Spinal cord (tissue), 10 donors: Measurements from ENCODE around the gene PARP2. TPM values are rescaled to one million over a fixed set of nuclear protein-coding genes. Genes with fewer than 3 reads are reported as not detected.

Experiments
- DNase-seq, 6 donors: peaks; one replicate each; pipeline versions ENCODE4 v3.0.0 to v3.0.0-alpha.2; 2013 to 2015; ENCODE audit warnings: low spot score in 6 of 6, low read depth in 4 of 6
- H3K27ac ChIP-seq: one replicate; pipeline ENCODE4 v1.5.1; 2013; ENCODE audit warnings: low read depth, low read length, control low read depth
- H3K27me3 ChIP-seq: one replicate; pipeline ENCODE4 v1.6.1; 2013; ENCODE audit warnings: low read length; ENCODE audit not compliant: control insufficient read depth, insufficient read depth
- H3K36me3 ChIP-seq: one replicate; pipeline ENCODE4 v1.6.1; 2013; ENCODE audit warnings: low read length; ENCODE audit not compliant: control insufficient read depth, insufficient read depth
- H3K4me1 ChIP-seq: one replicate; pipeline ENCODE4 v1.6.1; 2013; ENCODE audit warnings: low read length; ENCODE audit not compliant: control insufficient read depth, insufficient read depth
- H3K4me3 ChIP-seq: one replicate; pipeline ENCODE4 v1.5.1; 2013; ENCODE audit warnings: low read depth, low read length, control low read depth
- H3K9me3 ChIP-seq: one replicate; pipeline ENCODE4 v1.6.1; 2013; ENCODE audit warnings: low read length; ENCODE audit not compliant: control insufficient read depth, insufficient read depth
- WGBS: methylation state at CpG from one replicate; pipeline ENCODE4 v1.1.5; 2013; ENCODE audit warnings: missing lambda C conversion rate; ENCODE audit not compliant: insufficient coverage; 5-methylcytosine and 5-hydroxymethylcytosine counted together
- long read RNA-seq, 4 donors: transcript quantifications; one replicate each; lab custom pipeline, GENCODE V29; 2026
- polyA plus RNA-seq, 2 donors: library from polyadenylated mRNA; unstranded; fragments of 120-200 nt; gene quantifications; one replicate each; pipeline ENCODE4 v1.2.1, GENCODE V29; 2013; ENCODE audit not compliant: insufficient read length in 2 of 2
- total RNA-seq, 2 donors: library from RNA; depleted of rRNA in 1 of 2; stranded (reverse); fragments of 120-200 nt in 1 of 2; fragments of >200 nt in 1 of 2; gene quantifications; one replicate each; pipeline versions ENCODE4 v1.2.3 to v1.2.4, GENCODE V29; 2013 to 2014
- donor health status: healthy.

Gene PARP2, protein sequence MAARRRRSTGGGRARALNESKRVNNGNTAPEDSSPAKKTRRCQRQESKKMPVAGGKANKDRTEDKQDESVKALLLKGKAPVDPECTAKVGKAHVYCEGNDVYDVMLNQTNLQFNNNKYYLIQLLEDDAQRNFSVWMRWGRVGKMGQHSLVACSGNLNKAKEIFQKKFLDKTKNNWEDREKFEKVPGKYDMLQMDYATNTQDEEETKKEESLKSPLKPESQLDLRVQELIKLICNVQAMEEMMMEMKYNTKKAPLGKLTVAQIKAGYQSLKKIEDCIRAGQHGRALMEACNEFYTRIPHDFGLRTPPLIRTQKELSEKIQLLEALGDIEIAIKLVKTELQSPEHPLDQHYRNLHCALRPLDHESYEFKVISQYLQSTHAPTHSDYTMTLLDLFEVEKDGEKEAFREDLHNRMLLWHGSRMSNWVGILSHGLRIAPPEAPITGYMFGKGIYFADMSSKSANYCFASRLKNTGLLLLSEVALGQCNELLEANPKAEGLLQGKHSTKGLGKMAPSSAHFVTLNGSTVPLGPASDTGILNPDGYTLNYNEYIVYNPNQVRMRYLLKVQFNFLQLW
- total RNA-seq (10 to 100 TPM; 20.4 to 29.5 TPM), polyA plus RNA-seq (10 to 100 TPM; 66.2 to 66.5 TPM)
- long read RNA-seq, donor 1, transcript PARP2-202 (16 exons, 1,881 nt): major isoform, 16 of 16 reads
- long read RNA-seq, donor 1, partial matches to known transcripts: 0 of 16 reads
- long read RNA-seq, donor 1, other reads (novel, unspliced or antisense): 0 of 16 reads
- long read RNA-seq, donor 2, partial matches to known transcripts: 0 of 2 reads
- long read RNA-seq, donor 2, other reads (novel, unspliced or antisense): 0 of 2 reads
- long read RNA-seq, donor 3, transcript PARP2-202 (16 exons, 1,881 nt): major isoform, 5 of 5 reads
- long read RNA-seq, donor 3, partial matches to known transcripts: 0 of 5 reads
- long read RNA-seq, donor 3, other reads (novel, unspliced or antisense): 0 of 5 reads
- long read RNA-seq, donor 4, partial matches to known transcripts: 8 of 11 reads
- long read RNA-seq, donor 4, other reads (novel, unspliced or antisense): 0 of 11 reads

DNA sequence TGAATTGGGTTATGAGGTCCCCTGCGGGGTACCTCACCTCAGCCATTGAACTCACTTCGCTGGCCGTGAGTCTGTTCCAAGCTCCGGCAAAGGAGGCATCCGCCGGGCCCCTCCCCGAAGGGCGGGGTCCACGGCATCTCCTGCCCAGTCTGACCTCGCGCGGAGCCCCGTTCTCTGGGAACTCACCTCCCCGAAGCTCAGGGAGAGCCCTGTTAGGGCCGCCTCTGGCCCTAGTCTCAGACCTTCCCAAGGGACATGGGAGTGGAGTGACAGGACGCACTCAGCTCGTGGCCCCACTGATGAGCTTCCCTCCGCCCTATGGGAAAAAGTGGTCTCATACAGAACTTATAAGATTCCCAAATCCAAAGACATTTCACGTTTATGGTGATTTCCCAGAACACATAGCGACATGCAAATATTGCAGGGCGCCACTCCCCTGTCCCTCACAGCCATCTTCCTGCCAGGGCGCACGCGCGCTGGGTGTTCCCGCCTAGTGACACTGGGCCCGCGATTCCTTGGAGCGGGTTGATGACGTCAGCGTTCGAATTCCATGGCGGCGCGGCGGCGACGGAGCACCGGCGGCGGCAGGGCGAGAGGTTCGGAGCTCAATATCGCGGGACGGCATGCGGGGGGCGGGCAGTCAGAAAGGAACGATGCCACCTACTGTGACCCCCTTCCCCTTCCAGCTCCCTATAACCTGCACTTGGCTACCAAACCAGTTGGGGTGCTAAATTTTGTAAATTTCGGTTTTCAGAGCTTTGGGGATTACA is at the start of gene PARP2:
PARP2 (plus strand) TSS at position 544 of the 770 bp plus-strand sequence; CDS start at position 551, 7 bp downstream.
- H3K27ac ChIP-seq: peak within 1 kb of the TSS; percentile 82
- WGBS: 0% methylated on average over 48 of the region's 50 CpGs
- H3K36me3 ChIP-seq: peaks cover 15% of the 10 kb centered on the region
- H3K4me3 ChIP-seq: peak within 1 kb of the TSS; percentile 73
- DNase-seq: peak; percentile 99 to 100 (median 100)
- H3K27me3 ChIP-seq: no peaks in the 10 kb centered on the region
- no peaks in the 10 kb centered on the region for H3K9me3 ChIP-seq
- peaks cover 5% of the 10 kb centered on the region for H3K4me1 ChIP-seq

DNA sequence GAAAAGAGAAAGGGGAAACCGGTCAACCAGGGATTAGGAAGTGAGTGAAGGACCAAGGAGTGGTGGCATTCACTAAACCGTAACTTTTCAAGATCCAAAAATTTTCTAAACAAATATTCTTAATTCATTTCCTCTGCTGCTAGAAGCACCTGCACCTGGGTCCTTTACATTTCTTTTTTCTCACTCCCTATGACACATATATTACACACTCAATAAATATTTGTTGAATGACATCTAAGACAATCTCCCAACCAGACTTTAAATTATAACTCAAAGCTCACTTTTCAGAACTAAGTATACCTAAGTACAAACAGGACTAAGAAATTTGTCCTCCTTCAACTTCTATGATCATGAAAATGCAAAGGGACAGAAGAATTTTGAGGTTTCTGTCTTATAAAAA is 48.8 kb upstream of the PARP2 start:
- H3K27ac ChIP-seq: no peak overlapping the region
- no peaks in the 10 kb centered on the region for H3K9me3 ChIP-seq
- no peaks in the 10 kb centered on the region for H3K4me1 ChIP-seq
- peaks cover 49% of the 10 kb centered on the region for H3K36me3 ChIP-seq
- WGBS: no CpG with 5 or more reads among the region's 2 CpGs
- no peak overlapping the region for H3K4me3 ChIP-seq
- no peaks in the 10 kb centered on the region for H3K27me3 ChIP-seq
- DNase-seq: no peak

DNA sequence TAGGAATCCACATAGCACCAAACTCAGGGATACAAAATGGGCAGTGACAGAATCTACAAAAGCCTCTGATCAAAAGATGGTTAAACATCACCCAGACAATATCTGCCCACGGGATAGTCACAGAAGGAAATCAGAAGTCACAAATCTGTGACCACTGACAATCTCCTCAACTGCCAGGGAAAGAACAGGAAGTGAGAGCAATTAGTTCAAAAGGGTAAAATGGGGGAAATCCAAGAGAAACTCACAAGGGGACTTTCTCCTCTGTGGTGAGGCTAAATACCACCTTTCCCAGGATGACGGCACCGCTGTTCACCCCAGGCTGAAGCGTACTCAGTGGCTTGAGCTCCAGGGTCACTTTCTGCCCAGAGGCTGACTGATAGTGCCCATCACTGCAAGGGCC is 48.4 kb upstream of the PARP2 start:
- H3K36me3 ChIP-seq: peaks cover 51% of the 10 kb centered on the region
- H3K27me3 ChIP-seq: no peaks in the 10 kb centered on the region
- 98% methylated on average over 3 of the region's 4 CpGs for WGBS
- no peak for DNase-seq
- H3K4me1 ChIP-seq: no peaks in the 10 kb centered on the region
- H3K4me3 ChIP-seq: no peak overlapping the region
- H3K27ac ChIP-seq: no peak overlapping the region
- H3K9me3 ChIP-seq: no peaks in the 10 kb centered on the region

DNA sequence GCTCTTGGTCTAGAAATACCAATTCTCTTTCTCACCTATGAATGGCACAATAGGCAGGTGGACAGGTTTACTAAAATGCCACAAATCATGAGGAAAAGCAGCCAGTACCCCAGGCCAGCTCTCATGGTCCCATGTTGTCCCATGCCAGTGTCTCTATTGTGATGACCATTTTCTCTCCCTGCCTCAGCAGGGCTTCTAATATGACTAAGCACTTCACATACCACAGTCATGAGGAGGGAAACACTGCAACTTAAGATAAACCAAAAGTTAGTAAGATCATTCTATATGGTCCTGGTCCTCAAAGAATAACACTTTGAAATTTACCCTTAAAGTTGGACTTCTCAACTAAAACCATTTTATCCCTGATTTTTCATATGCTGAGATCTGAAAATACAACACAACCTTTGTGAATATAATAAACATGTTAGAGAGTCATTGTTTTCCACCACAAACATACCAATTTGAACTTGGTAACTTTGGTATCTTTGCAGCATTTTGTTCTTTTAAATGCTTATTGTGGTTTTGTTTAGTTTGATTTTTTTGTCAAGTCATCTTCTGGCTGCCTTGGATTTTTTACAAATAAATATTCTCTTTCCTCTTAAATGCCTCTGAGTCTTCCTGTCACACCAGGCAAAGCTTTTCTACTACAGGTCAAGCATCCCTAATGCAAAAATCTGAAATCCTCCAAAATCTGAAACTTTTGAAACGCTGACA is 41.2 kb upstream of the PARP2 start:
- Histone ChIP-seq H3K36me3 (peaks cover 20% of the 10 kb centered on the region), H3K27ac (no peak overlapping the region), H3K4me3 (no peak overlapping the region), H3K27me3 (no peaks in the 10 kb centered on the region), H3K9me3 (no peaks in the 10 kb centered on the region), H3K4me1 (no peaks in the 10 kb centered on the region)
- no CpG with 5 or more reads among the region's 1 CpG for WGBS
- no peak for DNase-seq

DNA sequence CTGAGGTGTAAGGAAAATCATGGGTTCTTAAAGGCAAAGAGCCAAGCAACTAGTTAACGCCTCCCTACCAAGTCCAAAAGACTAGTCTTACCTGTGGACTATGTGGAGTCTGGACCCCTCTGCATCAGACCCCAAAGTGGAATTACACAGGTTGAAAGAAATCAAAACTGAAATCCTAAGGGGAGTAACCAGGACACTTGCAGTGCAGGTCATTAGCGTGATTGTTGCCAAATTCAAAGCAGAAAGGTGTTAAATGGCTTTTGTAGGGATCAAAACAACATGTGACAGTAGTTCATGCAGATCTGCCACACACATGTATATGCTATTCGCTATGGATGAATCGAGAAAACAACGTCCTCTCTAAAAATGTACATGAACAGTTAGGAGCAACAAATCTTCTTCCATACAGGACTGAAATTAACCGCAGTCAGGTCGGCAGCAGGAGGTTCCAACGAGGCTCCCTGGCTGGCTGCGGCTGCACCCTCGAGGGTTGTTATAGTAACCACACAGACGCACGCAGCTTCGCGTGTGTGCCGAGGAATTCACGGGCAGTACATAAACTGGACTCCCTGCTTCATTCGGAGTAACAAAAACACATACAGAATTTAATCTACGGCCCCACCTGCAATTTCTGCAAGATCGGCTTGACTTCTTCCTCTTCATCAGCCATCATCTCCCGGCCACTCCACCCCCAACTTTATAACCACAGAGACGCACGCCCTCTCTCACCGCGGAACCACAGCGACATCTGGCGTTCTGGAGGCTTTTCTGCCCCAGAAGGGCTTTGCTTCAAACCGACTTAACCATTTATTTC is 38.0 kb upstream of the PARP2 start, which contains the start of gene TTC5:
TTC5 (minus strand) TSS at position 687 of the 814 bp plus-strand sequence; CDS start at position 673, 14 bp downstream.
- H3K36me3 ChIP-seq: peaks cover 2% of the 10 kb centered on the region
- H3K27me3 ChIP-seq: no peaks in the 10 kb centered on the region
- H3K9me3 ChIP-seq: no peaks in the 10 kb centered on the region
- no peaks in the 10 kb centered on the region for H3K4me1 ChIP-seq
- under 1% methylated on average over 26 of the region's 27 CpGs for WGBS
- peak; percentile 83 to 97 (median 90) for DNase-seq
- no peak within 1 kb of the TSS for H3K27ac ChIP-seq
- peak within 1 kb of the TSS; percentile 73 for H3K4me3 ChIP-seq

DNA sequence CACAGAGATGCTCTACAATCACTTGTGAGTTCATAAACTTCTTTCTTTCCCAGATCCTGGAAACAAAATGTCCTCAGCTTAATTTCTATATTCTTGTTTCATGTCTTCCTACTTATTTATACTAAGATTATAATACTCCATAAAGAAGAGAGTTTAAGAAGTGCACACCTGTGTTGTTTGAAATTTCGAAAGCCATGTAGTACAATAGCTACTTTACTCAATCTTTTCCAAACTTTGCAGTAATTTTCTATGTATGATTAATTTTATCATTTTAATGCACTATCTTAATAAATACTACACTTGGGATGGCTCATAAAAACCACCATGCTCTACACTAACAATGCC is 37.4 kb upstream of the PARP2 start:
- no peaks in the 10 kb centered on the region for H3K4me1 ChIP-seq
- no peaks in the 10 kb centered on the region for H3K27me3 ChIP-seq
- no peaks in the 10 kb centered on the region for H3K9me3 ChIP-seq
- DNase-seq: no peak
- WGBS: no CpG with 5 or more reads among the region's 1 CpG
- H3K27ac ChIP-seq: no peak overlapping the region
- H3K4me3 ChIP-seq: peak overlapping the region; percentile 73
- no peaks in the 10 kb centered on the region for H3K36me3 ChIP-seq

DNA sequence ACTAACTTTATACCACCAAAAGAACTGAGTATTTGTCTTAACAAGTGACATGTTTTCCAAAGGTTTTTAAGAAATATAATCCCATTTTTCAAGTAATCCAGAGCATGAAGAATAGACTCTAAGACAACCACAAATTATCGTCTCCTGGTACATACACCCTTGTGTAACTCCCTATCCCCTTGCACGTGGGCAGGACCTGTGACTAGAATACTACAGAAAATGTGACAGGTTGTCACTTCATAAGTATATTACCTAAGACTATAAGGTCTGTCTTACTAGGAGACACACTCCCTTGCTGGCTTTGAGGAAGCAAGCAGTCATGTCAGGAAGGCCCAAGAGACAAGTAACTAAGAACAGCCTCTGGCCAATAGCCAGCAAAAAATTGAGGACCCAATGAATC is 29.4 kb upstream of the PARP2 start:
- H3K36me3 ChIP-seq: peaks cover 21% of the 10 kb centered on the region
- no peaks in the 10 kb centered on the region for H3K4me1 ChIP-seq
- H3K27ac ChIP-seq: no peak overlapping the region
- no peak overlapping the region for H3K4me3 ChIP-seq
- no peaks in the 10 kb centered on the region for H3K9me3 ChIP-seq
- no peaks in the 10 kb centered on the region for H3K27me3 ChIP-seq
- no CpG with 5 or more reads among the region's 2 CpGs for WGBS
- DNase-seq: no peak

DNA sequence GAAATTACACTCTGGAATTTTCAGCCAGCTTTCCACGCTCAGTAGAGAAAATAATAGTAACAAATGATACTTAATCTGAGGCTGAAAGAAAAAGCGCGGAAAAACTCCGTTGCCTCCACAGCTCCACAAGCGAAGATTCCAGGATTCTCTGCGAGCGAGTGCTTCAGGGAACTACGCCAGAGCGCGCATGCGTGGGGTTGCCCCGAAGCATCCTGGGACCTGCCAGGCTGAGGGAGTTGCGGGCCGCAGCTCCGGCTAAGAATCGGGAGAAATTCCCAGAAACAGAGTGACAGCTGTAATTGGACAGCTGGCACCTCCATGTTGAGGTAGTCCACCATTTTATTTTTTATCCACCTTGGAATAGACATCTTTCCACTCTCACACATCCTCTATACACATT is 25.7 kb upstream of the PARP2 start:
- Histone ChIP-seq H3K9me3 (no peaks in the 10 kb centered on the region), H3K4me3 (no peak overlapping the region), H3K27ac (no peak overlapping the region), H3K36me3 (peaks cover 23% of the 10 kb centered on the region), H3K4me1 (no peaks in the 10 kb centered on the region), H3K27me3 (no peaks in the 10 kb centered on the region)
- no peak for DNase-seq
- WGBS: 96% methylated on average over 15 of the region's 16 CpGs
